Measurements from ENCODE around the gene PIK3CG. TPM values are rescaled to one million over a fixed set of nuclear protein-coding genes. Genes with fewer than 3 reads are reported as not detected.

PIK3CG gene
- total RNA-seq, 1 donor from 2014 or later = not detected

DNA sequence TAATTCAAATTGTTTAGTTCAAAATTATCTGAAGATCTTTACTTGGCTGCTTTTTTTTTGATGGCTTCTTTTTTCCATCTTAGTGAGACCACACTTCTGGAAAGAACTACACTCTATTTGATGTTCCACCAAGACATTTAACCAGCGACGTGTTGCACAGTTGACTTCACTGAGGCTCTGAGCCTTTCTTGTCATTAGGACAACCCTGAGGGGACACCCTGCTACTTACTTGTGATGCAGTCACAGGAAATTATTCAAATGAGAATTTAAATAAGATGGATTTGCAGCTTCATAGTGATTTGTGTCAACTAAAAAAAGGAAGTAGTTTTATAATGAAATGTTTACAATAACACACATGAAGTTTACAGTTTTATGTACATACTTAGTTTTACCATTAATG is 25.6 kb upstream of the PIK3CG start:
- TF ChIP-seq, protein P1, sequence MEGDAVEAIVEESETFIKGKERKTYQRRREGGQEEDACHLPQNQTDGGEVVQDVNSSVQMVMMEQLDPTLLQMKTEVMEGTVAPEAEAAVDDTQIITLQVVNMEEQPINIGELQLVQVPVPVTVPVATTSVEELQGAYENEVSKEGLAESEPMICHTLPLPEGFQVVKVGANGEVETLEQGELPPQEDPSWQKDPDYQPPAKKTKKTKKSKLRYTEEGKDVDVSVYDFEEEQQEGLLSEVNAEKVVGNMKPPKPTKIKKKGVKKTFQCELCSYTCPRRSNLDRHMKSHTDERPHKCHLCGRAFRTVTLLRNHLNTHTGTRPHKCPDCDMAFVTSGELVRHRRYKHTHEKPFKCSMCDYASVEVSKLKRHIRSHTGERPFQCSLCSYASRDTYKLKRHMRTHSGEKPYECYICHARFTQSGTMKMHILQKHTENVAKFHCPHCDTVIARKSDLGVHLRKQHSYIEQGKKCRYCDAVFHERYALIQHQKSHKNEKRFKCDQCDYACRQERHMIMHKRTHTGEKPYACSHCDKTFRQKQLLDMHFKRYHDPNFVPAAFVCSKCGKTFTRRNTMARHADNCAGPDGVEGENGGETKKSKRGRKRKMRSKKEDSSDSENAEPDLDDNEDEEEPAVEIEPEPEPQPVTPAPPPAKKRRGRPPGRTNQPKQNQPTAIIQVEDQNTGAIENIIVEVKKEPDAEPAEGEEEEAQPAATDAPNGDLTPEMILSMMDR (IDR thresholded peaks at IDR 0.05; ENCODE audit: unreplicated experiment) = no peak
- no peak overlapping the region for H3K27ac Mint-ChIP-seq
- DNase-seq (ENCODE audit: low spot score, unreplicated experiment) = no peak
- peaks cover 6% of the 10 kb centered on the region for H3K27me3 Mint-ChIP-seq
- no peaks in the 10 kb centered on the region for H3K36me3 Mint-ChIP-seq (ENCODE audit: insufficient read depth)
- H3K4me1 Mint-ChIP-seq (ENCODE audit: low read depth) = no peaks in the 10 kb centered on the region
- no peak overlapping the region for H3K4me3 Mint-ChIP-seq (ENCODE audit: low read depth)
- H3K9me3 Mint-ChIP-seq (ENCODE audit: low read depth) = no peaks in the 10 kb centered on the region

DNA sequence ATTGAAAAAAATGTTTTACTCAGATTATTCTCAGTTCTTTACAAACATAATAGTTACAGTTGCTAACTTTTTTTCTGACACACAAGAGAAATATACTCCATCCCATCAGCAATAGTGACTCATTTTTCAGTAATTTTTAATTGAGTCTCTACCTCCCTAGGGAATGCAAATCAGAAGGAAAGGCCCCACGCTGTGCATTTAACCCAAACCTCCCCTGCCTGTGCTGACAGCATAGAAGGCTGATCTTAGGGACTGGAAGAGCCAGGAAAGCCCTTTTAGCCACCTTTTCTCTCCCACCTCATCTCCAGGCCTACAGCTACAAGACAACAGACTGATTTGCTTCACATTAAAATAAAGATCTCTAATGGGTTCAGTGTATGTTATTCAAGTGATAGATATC is 24.7 kb upstream of the PIK3CG start:
- no peaks in the 10 kb centered on the region for H3K4me1 Mint-ChIP-seq (ENCODE audit: low read depth)
- TF ChIP-seq, protein P1 (IDR thresholded peaks at IDR 0.05; ENCODE audit: unreplicated experiment) = no peak
- H3K4me3 Mint-ChIP-seq (ENCODE audit: low read depth) = no peak overlapping the region
- H3K27ac Mint-ChIP-seq = no peak overlapping the region
- no peaks in the 10 kb centered on the region for H3K36me3 Mint-ChIP-seq (ENCODE audit: insufficient read depth)
- peaks cover 13% of the 10 kb centered on the region for H3K27me3 Mint-ChIP-seq
- no peak for DNase-seq (ENCODE audit: low spot score, unreplicated experiment)
- H3K9me3 Mint-ChIP-seq (ENCODE audit: low read depth) = no peaks in the 10 kb centered on the region

DNA sequence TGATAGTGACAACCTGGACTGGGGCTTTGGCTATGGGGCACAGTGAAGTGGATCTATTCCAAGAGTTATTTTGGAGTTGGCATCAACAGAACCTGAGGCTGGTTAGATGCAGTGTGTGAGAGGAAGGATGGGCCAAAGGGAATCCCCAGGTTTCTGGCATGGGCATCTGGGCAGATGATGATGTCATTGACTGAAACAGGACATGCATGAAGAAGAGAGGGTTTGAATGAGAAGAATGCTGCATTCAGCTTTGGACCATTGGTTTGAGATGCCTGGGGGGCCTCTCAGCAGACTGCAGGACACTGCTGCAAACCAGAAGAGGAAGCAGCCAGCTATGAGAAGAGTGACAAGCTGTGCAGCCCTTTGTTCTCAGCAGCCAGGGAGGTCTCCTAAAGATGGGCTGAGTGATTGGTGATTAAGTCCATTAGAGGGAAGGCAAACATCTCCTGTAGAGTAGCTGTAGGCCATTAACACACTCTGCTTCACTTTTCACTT is 23.1 kb upstream of the PIK3CG start:
- Mint-ChIP-seq H3K4me3 (ENCODE audit: low read depth) (no peak overlapping the region), H3K36me3 (ENCODE audit: insufficient read depth) (no peaks in the 10 kb centered on the region), H3K27me3 (peaks cover 16% of the 10 kb centered on the region), H3K9me3 (ENCODE audit: low read depth) (no peaks in the 10 kb centered on the region), H3K4me1 (ENCODE audit: low read depth) (no peaks in the 10 kb centered on the region), H3K27ac (no peak overlapping the region)
- DNase-seq (ENCODE audit: low spot score, unreplicated experiment) = no peak
- TF ChIP-seq, protein P1 (IDR thresholded peaks at IDR 0.05; ENCODE audit: unreplicated experiment) = no peak

DNA sequence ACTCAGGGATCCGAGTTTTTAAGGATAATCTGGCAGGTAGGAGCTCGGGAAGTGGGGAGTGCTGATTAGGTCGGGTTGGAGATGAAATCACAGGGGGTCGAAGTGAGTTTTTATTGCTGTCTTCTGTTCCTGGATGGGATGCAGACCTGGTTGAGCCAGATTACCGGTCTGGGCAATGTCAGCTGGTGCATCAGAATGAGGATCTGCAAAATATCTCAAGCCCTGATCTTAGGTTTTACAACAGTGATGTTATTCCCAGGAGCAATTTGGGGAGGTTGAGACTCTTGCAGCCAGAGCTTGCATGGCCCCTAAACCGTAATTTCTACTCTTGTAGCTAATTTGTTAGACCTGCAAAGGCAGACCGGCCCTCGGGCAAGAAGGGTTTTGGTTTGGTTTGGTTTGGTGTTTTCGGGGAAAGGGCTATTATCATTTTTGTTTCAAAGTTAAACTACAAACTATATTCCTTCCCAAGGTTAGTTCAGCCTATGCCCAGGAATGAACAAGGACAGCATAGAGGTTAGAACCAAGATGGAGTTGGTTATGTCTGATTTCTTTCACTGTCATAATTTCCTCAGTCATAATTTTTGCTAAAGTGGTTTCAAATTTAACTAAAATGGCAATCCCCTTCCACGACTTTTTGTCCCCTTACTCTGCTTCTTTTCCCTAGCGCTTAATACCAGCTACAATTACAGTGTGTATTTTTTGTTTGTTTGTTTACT is 20.6 kb upstream of the PIK3CG start:
- no peak overlapping the region for H3K4me3 Mint-ChIP-seq (ENCODE audit: low read depth)
- no peaks in the 10 kb centered on the region for H3K9me3 Mint-ChIP-seq (ENCODE audit: low read depth)
- TF ChIP-seq, protein P1 (IDR thresholded peaks at IDR 0.05; ENCODE audit: unreplicated experiment) = no peak
- no peak overlapping the region for H3K27ac Mint-ChIP-seq
- H3K36me3 Mint-ChIP-seq (ENCODE audit: insufficient read depth) = no peaks in the 10 kb centered on the region
- peaks cover 19% of the 10 kb centered on the region for H3K27me3 Mint-ChIP-seq
- H3K4me1 Mint-ChIP-seq (ENCODE audit: low read depth) = no peaks in the 10 kb centered on the region
- no peak for DNase-seq (ENCODE audit: low spot score, unreplicated experiment)

DNA sequence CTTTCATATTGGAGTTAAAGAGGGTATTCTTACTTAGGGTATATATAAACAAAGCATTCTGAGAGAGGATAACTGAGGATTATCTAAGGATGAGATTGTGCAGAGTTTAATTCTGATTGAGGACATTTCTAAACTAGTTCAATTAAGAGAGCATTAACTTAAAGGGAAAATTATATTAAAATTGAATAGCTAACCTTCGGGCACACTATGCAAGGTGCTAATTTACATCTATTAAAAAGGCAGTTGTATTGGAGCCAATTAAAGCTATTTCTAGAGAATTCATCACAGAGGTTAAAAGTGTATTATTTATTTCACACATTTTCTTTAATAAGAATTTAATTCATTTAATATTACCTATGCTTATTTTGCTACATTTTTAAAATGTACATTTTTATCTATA is 17.0 kb upstream of the PIK3CG start:
- Mint-ChIP-seq H3K27me3 (peaks cover 19% of the 10 kb centered on the region), H3K27ac (no peak overlapping the region), H3K4me3 (ENCODE audit: low read depth) (no peak overlapping the region), H3K36me3 (ENCODE audit: insufficient read depth) (no peaks in the 10 kb centered on the region), H3K4me1 (ENCODE audit: low read depth) (no peaks in the 10 kb centered on the region), H3K9me3 (ENCODE audit: low read depth) (no peaks in the 10 kb centered on the region)
- no peak for DNase-seq (ENCODE audit: low spot score, unreplicated experiment)
- TF ChIP-seq, protein P1 (IDR thresholded peaks at IDR 0.05; ENCODE audit: unreplicated experiment) = no peak
